ENCODE measurements around the gene ARID5A.

DNA sequence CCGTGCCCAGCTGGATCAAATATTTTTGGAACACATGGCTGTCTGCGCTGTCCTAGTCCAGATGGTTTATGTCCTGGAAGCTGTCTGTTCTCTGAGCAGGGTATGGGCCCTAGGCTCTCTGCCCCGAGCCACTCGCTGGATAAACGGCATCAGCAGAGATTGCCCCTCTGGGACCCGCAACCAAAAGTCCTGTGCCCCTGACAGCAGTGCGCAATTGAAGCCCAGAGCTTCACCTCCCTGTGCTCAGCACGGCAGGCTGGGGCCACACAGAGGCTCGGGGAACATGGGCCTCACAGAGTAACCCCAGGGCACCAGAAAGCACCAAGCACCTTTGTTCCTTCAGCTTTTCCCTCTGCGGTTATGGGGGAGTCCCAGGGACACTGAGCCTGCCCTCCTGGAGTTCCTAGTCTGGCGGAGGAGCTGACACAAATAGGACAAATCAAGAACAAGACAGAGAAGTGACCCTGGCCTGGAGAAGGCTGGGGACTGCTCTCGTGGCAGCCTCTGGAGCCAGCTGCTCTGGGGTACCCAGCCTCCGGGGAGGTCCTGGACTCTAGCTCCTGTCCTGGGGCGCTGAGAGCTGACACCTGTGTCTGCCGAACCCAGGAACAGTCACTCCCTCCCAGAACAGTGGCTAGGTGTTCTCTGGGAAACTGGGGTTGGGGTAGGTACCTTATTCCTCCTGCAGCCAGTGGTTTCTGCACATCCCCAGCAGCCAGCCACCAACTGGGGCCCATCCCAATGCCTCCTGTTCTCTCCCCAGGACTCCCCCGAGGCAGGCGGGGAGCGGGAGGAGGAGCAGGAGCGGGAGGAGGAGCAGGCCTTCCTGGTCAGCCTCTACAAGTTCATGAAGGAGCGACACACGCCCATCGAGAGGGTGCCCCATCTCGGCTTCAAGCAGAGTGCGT, 12.3 kb downstream of the ARID5A start:
- TF ChIP-seq POLR2A (IDR thresholded peaks at IDR 0.05), result no peak
- TF ChIP-seq, protein P1, sequence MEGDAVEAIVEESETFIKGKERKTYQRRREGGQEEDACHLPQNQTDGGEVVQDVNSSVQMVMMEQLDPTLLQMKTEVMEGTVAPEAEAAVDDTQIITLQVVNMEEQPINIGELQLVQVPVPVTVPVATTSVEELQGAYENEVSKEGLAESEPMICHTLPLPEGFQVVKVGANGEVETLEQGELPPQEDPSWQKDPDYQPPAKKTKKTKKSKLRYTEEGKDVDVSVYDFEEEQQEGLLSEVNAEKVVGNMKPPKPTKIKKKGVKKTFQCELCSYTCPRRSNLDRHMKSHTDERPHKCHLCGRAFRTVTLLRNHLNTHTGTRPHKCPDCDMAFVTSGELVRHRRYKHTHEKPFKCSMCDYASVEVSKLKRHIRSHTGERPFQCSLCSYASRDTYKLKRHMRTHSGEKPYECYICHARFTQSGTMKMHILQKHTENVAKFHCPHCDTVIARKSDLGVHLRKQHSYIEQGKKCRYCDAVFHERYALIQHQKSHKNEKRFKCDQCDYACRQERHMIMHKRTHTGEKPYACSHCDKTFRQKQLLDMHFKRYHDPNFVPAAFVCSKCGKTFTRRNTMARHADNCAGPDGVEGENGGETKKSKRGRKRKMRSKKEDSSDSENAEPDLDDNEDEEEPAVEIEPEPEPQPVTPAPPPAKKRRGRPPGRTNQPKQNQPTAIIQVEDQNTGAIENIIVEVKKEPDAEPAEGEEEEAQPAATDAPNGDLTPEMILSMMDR (IDR thresholded peaks at IDR 0.05), result no peak

All from right lobe of liver (tissue), 4 donors.